HL-60 (cell line): ENCODE results near the gene SLC22A5.

Source experiments
- DNase-seq, 2 experiments: peaks; one replicate each; pipeline ENCODE4 v3.0.0-alpha.2; 2010 to 2020; ENCODE audit warnings: low read depth in 1 of 2, low spot score in 1 of 2
- H3K27ac ChIP-seq: fragments of 250-450 bp; sonication (Bioruptor Pico); replicated peaks from 2 replicates; pipeline ENCODE4 v1.5.1; 2020; ENCODE audit warnings: mild to moderate bottlenecking, moderate library complexity
- H3K27me3 ChIP-seq: fragments of 250-450 bp; sonication (Bioruptor Pico); 2 replicates; pipeline ENCODE4 v1.5.1; 2021; ENCODE audit warnings: mild to moderate bottlenecking, moderate library complexity; ENCODE audit not compliant: insufficient read depth, poor library complexity, severe bottlenecking
- H3K4me3 ChIP-seq: replicated peaks from 2 replicates; pipeline ENCODE4 v1.5.1; 2011; ENCODE audit warnings: mild to moderate bottlenecking, control low read depth, low read length; ENCODE audit not compliant: insufficient read depth
- CTCF ChIP-seq: IDR thresholded peaks from one replicate; pipeline ENCODE4 v1.5.1; 2011; ENCODE audit warnings: low read length, control low read depth, inconsistent platforms; ENCODE audit not compliant: insufficient read depth
- GABPA ChIP-seq: IDR thresholded peaks from 2 replicates; pipeline ENCODE4 v1.6.1; 2012; ENCODE audit warnings: low read depth
- POLR2AphosphoS5 ChIP-seq: IDR thresholded peaks from 2 replicates; pipeline ENCODE4 v1.6.1; 2012; ENCODE audit warnings: low read depth
- REST ChIP-seq: IDR thresholded peaks from 2 replicates; pipeline ENCODE4 v1.6.1; 2012; ENCODE audit warnings: low read depth; ENCODE audit not compliant: insufficient replicate concordance
- SPI1 ChIP-seq: IDR thresholded peaks from 2 replicates; pipeline ENCODE4 v1.6.1; 2012; ENCODE audit warnings: low read depth, mild to moderate bottlenecking, borderline replicate concordance

The SLC22A5 gene

GRCh38 chr5:132430746-132431145, 61.2 kb downstream of the SLC22A5 start:
- no peak for DNase-seq
- TF ChIP-seq REST (no peak), SPI1 (no peak), GABPA (no peak), CTCF (no peak), POLR2AphosphoS5 (no peak)
- Histone ChIP-seq H3K27me3 (no peaks in the 10 kb centered on the region), H3K27ac (no peak overlapping the region), H3K4me3 (no peak overlapping the region)

GRCh38 chr5:132431632-132432031, 62.1 kb downstream of the SLC22A5 start:
- Histone ChIP-seq H3K27me3 (no peaks in the 10 kb centered on the region), H3K27ac (no peak overlapping the region; the same call in 1 of the 2 replicates), H3K4me3 (no peak overlapping the region)
- TF ChIP-seq POLR2AphosphoS5 (no peak), REST (no peak), GABPA (no peak), CTCF (no peak), SPI1 (peak; percentile 46; the same call in 1 of the 2 replicates)
- DNase-seq, result no peak

GRCh38 chr5:132433141-132433540, 63.6 kb downstream of the SLC22A5 start:
- H3K27ac ChIP-seq, result no peak overlapping the region
- TF ChIP-seq SPI1, result no peak
- no peak for TF ChIP-seq GABPA
- no peak for TF ChIP-seq POLR2AphosphoS5
- TF ChIP-seq CTCF, result no peak
- TF ChIP-seq REST, result no peak

More at GRCh38 chr5:132433141-132433540, 63.6 kb downstream of the SLC22A5 start:
- DNase-seq, result no peak
- no peaks in the 10 kb centered on the region for H3K27me3 ChIP-seq
- no peak overlapping the region for H3K4me3 ChIP-seq
